GM10266 (cell line): ENCODE results near the gene LYG2.
"Not testable (repeated sequence)": the region's sequence is repeated elsewhere in the genome, so short reads cannot be mapped to it uniquely, and the experiment has no call there.

ENCODE experiments used
- DNase-seq: peaks from one replicate; pipeline ENCODE4 v3.0.0; 2012; ENCODE audit errors: extremely low spot score
- TF ChIP-seq, protein P1 (sequence below): IDR thresholded peaks from 2 replicates; pipeline ENCODE4 v1.5.1; 2012; ENCODE audit warnings: mild to moderate bottlenecking, low read depth; ENCODE audit not compliant: control insufficient read depth, insufficient read depth; ENCODE audit errors: missing control alignments

The LYG2 gene, protein sequence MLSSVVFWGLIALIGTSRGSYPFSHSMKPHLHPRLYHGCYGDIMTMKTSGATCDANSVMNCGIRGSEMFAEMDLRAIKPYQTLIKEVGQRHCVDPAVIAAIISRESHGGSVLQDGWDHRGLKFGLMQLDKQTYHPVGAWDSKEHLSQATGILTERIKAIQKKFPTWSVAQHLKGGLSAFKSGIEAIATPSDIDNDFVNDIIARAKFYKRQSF

DNA sequence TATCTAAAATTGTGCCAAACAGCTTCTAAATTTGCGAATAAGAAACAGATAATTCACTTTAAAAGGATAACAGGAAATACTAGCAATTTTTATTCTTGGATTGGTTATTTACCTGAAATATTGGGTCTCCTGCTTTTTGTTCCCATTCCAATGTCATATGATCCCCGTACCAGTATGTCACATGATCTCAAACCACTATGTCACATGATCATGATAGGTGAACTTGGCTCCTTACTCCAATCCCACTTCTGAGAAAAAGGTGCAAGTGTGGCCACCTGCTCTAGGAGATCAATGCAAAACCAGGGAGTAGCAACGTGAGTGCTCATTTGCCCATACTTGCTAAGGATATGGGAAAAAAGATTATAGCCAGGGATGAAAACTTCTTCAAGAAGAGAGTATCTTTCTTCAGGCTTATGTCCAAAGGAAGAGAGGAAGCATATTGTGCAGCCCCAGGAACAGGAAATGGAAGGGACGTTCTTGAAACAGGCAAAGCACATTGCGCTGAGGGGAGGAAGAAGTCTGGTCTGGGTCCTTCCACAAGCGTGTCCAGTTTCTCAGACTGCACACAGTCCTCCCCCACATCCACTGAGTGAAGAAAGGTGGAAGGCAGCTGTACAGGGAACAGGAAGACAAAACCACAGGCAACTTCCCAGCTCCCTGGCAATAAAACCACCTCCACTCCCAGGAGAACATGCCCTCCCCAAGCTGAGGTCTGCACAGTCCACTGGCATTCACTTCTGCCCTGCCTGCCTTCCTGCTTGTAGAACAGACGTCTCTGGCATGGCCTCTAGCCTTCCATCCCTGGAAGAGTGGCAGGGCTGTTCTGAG is at the start of gene LYG2:
TSS of gene LYG2 (minus strand) at position 176 of the 828 bp plus-strand sequence. CDS start 1,406 bp downstream, outside the sequence.
- TF ChIP-seq, protein P1, sequence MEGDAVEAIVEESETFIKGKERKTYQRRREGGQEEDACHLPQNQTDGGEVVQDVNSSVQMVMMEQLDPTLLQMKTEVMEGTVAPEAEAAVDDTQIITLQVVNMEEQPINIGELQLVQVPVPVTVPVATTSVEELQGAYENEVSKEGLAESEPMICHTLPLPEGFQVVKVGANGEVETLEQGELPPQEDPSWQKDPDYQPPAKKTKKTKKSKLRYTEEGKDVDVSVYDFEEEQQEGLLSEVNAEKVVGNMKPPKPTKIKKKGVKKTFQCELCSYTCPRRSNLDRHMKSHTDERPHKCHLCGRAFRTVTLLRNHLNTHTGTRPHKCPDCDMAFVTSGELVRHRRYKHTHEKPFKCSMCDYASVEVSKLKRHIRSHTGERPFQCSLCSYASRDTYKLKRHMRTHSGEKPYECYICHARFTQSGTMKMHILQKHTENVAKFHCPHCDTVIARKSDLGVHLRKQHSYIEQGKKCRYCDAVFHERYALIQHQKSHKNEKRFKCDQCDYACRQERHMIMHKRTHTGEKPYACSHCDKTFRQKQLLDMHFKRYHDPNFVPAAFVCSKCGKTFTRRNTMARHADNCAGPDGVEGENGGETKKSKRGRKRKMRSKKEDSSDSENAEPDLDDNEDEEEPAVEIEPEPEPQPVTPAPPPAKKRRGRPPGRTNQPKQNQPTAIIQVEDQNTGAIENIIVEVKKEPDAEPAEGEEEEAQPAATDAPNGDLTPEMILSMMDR: no peak
- no peak for DNase-seq

DNA sequence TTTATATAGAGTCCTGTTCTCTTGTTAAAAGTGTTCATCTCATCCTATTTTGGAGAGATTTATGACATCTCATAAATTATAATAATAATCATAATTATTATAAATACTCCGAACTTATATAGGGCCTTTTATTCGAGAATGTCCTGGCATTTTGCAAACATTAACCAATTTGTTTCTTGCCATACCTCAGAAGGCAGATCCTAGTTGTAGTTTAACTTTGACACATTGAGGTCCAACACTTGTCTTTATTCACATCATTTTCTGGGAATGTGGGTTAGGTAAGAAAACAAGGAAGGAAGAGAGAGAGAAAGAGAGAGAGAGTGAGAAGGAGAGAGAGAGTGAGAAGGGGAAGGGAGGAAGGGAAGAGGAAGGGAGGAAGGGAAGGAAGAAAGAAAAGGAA is 45.6 kb upstream of the LYG2 start, which contains the start of gene LYG1:
TSS of gene LYG1 (minus strand) at position 101 of the 400 bp plus-strand sequence. CDS start 5,527 bp downstream, outside the sequence.
- DNase-seq: not testable (repeated sequence)

DNA sequence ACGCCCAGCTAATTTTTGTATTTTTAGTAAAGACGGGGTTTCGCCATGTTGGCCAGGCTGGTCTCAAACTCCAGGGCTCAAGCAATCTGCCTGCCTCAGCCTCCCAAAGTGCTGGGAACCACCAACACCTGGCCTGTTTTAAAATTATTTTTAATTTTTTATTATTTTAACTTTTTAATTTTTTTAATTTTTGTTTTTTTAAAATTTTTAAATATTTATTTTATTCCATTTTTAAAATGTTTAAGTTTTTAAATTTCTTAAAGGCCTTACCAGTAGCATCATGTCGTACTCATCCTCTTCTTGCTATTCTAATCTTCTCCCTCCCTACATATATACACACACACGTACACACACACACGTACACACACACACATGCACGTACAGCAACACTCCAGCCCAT is 44.1 kb upstream of the LYG2 start:
- DNase-seq: no peak
- TF ChIP-seq, protein P1: no peak

DNA sequence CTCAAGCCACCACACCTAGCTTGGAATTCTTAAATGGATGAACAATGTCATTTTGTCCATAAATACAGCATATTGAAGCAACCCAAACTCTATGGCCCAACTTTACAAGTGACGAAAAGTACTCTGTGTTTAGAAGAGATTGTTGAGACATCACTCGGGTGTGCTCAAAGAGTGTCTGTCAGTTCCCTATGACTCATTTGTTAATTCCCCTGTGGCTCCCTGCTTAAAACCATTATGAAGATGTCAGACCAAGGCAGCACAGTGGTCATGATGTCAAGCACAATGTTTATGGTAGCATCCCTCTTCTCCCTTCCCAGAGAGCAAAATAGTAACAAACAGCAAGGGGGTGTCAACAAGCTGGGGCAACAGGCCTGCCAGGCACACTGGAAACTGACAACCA is 42.5 kb upstream of the LYG2 start:
- DNase-seq: no peak
- TF ChIP-seq, protein P1: no peak

DNA sequence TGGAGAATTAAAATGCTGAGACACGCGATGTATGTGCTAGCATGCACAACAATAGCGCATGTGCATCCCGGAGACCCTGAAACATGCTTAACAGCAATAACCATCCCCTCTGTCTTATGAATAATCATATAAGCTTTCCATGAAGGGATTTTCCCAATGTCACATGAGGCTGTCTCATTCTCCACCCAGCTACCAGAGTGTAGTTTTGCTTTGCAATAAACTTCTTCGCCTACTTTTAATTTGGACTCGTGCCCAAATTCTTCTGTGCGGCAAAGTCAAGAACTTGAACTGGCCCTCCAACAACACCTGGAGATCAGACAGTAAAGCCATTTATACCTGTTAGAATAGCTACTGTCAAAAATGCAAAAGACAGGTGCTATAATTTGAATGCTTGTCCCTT is 30.1 kb upstream of the LYG2 start:
- TF ChIP-seq, protein P1: no peak
- DNase-seq: no peak

DNA sequence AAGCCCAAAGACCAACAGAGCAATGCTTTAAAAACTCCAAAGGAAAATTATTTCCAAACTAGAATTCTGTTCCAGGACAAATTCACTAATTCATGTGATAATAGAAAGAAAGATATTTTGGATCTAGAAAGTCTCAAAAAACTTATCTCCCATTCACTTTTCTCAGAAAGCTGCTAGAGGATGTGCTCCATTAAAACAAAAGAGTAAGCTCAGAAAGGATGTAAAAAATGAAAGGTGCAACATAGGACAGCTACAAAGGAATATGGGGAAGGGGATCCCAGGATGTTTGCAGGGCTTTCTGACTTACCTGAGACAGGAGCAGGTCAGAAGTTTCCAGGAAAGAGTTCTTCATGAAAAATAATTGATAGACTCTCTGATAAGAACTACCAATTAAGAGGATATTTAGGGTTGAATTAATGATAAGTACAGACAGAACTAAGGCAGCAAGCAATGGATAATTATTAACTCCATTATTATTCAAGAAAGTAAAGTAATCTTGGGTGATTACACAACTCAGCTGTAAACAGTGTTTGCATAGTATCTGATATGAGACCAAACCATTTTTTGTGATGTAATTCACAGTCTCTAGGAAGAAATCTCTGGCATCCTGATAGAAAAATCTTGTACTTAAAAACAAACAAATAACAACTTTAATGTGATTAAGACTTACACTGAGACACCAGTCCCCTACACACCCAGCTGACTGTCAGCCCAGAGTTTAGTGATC is 24.7 kb upstream of the LYG2 start:
- TF ChIP-seq, protein P1: no peak
- no peak for DNase-seq

DNA sequence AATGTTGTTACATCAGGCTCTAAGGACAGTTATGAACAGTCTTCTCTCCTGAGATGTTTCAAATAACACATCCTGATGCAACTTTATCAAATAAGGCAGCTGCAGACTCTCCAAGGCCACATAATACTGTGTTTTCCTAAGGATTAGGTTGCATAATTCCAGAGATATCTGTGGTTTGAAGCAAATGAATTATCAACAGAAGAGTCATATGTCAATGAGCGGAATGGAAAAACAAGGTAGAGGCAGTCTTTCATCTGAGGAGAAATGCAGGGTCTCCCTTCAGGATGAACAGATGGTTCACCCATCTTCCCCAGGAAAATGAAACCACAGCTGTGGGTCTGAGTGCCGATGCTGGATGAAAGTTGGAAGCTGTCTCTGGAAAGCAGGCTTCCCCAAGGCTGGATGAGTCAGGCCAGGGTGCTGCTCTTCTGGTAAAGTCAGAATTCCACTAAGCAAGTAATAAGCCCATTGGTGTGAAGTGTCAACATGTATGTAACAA is 23.4 kb upstream of the LYG2 start:
- no peak for DNase-seq
- TF ChIP-seq, protein P1: no peak

DNA sequence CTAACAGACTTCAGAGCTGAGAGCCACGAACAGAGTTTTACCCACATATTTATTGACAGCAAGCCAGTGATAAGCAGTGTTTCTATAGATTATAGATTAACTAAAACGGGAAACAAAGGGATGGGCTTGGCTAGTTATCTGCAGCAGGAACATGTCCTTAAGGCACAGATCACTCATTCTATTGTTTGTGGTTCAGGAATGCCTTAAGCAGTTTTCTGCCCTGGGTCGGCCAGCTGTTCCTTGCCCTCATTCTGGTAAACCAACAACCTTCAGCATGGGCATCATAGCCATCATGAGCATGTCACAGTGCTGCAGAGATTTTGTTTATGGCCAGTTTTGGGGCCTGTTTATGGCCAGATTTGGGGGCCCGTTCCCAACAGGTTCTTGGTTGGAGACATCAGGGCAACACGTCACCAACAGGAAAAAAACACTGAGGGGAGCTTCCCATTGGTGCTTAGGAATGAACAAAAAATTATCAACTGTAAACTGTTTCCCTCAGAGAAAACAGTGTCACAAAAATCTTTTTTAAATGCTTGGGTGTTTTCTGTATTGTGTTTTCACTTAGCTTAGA is 22.8 kb upstream of the LYG2 start:
- DNase-seq: not testable (repeated sequence)
